ENCODE data around the gene PPM1L.

PPM1L gene

DNA sequence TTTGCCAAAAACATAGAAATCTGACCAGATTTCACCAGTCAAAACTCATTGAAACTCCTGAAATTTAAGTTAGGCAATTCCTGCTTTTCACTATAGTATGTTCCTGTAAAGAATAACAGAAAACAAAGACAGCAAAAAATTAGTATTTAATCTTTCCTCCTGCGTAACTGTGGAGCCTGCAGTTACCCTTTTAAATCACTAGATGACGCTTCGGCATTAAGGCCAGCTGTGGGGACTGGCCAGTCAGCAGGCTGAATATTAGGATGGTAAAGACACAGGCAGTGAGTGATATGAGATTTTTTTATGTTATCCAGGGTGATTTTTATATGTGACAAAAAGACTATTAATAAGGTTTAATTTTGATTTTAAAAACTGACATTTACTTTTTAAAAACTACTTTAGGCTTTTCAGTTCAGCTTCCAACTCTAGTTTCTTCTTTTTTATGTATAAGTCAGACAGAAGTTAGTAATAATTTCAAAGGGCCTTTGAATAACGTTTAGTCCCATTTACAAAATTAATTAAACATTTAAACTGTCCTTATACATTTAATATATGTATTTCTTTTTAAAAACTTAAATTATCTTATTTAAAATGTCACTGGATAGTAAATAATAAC, 165.1 kb downstream of the PPM1L start:
- Histone ChIP-seq H3K36me3 (replicated peaks; ENCODE audit: insufficient read depth, low read length) (no peaks in the 10 kb centered on the region), H3K4me2 (ENCODE audit: low read depth, low read length) (no peak overlapping the region), H4K20me1 (ENCODE audit: insufficient read depth, low read length) (no peaks in the 10 kb centered on the region), H2AFZ (ENCODE audit: low read length) (no peak overlapping the region), H3K9ac (ENCODE audit: low read length) (no peak overlapping the region), H3K79me2 (ENCODE audit: low read length) (no peaks in the 10 kb centered on the region), H3K9me2 (replicated peaks; ENCODE audit: insufficient read depth, low read length) (no peaks in the 10 kb centered on the region), H3K27ac (ENCODE audit: low read length) (no peak overlapping the region), H3K4me3 (ENCODE audit: low read length) (no peak overlapping the region), H3F3A (ENCODE audit: insufficient read depth, low read length) (no peaks in the 10 kb centered on the region), H3K27me3 (replicated peaks; ENCODE audit: insufficient read depth, low read length) (no peaks in the 10 kb centered on the region), H3K9me3 (replicated peaks; ENCODE audit: insufficient read depth, low read length) (no peaks in the 10 kb centered on the region), H3K4me1 (ENCODE audit: low read length) (no peaks in the 10 kb centered on the region)
- no peak for DNase-seq
- TF ChIP-seq EZH2phosphoT487 (IDR thresholded peaks at IDR 0.05; ENCODE audit: low read length), result no peak
- peak; percentile 62 for TF ChIP-seq CTCF (IDR thresholded peaks at IDR 0.05; ENCODE audit: low read length)

- H3K4me2 ChIP-seq (ENCODE audit: low read depth, low read length), result no peak overlapping the region
- H3F3A ChIP-seq (ENCODE audit: insufficient read depth, low read length), result no peaks in the 10 kb centered on the region
- H3K9me2 ChIP-seq (replicated peaks; ENCODE audit: insufficient read depth, low read length), result no peaks in the 10 kb centered on the region
- no peaks in the 10 kb centered on the region for H3K27me3 ChIP-seq (replicated peaks; ENCODE audit: insufficient read depth, low read length)
- no peak overlapping the region for H3K27ac ChIP-seq (ENCODE audit: low read length)
- no peaks in the 10 kb centered on the region for H3K79me2 ChIP-seq (ENCODE audit: low read length)
- H3K4me1 ChIP-seq (ENCODE audit: low read length), result no peaks in the 10 kb centered on the region
- H3K9me3 ChIP-seq (replicated peaks; ENCODE audit: insufficient read depth, low read length), result no peaks in the 10 kb centered on the region
- no peak for DNase-seq
- no peaks in the 10 kb centered on the region for H3K36me3 ChIP-seq (replicated peaks; ENCODE audit: insufficient read depth, low read length)
- no peak overlapping the region for H2AFZ ChIP-seq (ENCODE audit: low read length)
- no peak for TF ChIP-seq EZH2 (optimal IDR thresholded peaks at IDR 0.05; ENCODE audit: low read depth, low read length)
- TF ChIP-seq EZH2phosphoT487 (IDR thresholded peaks at IDR 0.05; ENCODE audit: low read length), result no peak
- TF ChIP-seq CTCF (IDR thresholded peaks at IDR 0.05; ENCODE audit: low read length), result no peak
- no peak overlapping the region for H3K9ac ChIP-seq (ENCODE audit: low read length)
- H3K4me3 ChIP-seq (ENCODE audit: low read length), result no peak overlapping the region
- H4K20me1 ChIP-seq (ENCODE audit: insufficient read depth, low read length), result no peaks in the 10 kb centered on the region
These were observed 168.7 kb downstream of the PPM1L start for GRCh38 chr3:160924776-160925175.

GRCh38 chr3:160927620-160928019, 171.6 kb downstream of the PPM1L start:
- no peaks in the 10 kb centered on the region for H3K27me3 ChIP-seq (replicated peaks; ENCODE audit: insufficient read depth, low read length)
- TF ChIP-seq CTCF (IDR thresholded peaks at IDR 0.05; ENCODE audit: low read length) (no peak), EZH2 (optimal IDR thresholded peaks at IDR 0.05; ENCODE audit: low read depth, low read length) (no peak), EZH2phosphoT487 (IDR thresholded peaks at IDR 0.05; ENCODE audit: low read length) (no peak)
- H3K79me2 ChIP-seq (ENCODE audit: low read length), result no peaks in the 10 kb centered on the region
- H3K9me2 ChIP-seq (replicated peaks; ENCODE audit: insufficient read depth, low read length), result no peaks in the 10 kb centered on the region
- H4K20me1 ChIP-seq (ENCODE audit: insufficient read depth, low read length), result no peaks in the 10 kb centered on the region
- H3K36me3 ChIP-seq (replicated peaks; ENCODE audit: insufficient read depth, low read length), result no peaks in the 10 kb centered on the region
- H3F3A ChIP-seq (ENCODE audit: insufficient read depth, low read length), result no peaks in the 10 kb centered on the region
- H3K9me3 ChIP-seq (replicated peaks; ENCODE audit: insufficient read depth, low read length), result no peaks in the 10 kb centered on the region
- H3K4me2 ChIP-seq (ENCODE audit: low read depth, low read length), result no peak overlapping the region
- no peak overlapping the region for H3K27ac ChIP-seq (ENCODE audit: low read length)
- peak; percentile 16 for DNase-seq
- H3K9ac ChIP-seq (ENCODE audit: low read length), result no peak overlapping the region
- H3K4me3 ChIP-seq (ENCODE audit: low read length), result no peak overlapping the region
- no peaks in the 10 kb centered on the region for H3K4me1 ChIP-seq (ENCODE audit: low read length)
- H2AFZ ChIP-seq (ENCODE audit: low read length), result no peak overlapping the region
